Lower leg skin (tissue), 4 donors: ENCODE results near the gene FBXO3. TPM values are rescaled to one million over a fixed set of nuclear protein-coding genes. Genes with fewer than 3 reads are reported as not detected.

ENCODE experiments used
- DNase-seq, 2 donors: peaks; one replicate each; pipeline ENCODE4 v3.0.0-alpha.2; 2019; ENCODE audit warnings: low spot score in 2 of 2
- H3K4me3 ChIP-seq: fragments of 200-600 bp; sonication (generic); 2 replicates; pipeline ENCODE4 v1.5.1; 2017; ENCODE audit warnings: mild to moderate bottlenecking, low read depth; ENCODE audit not compliant: poor library complexity, severe bottlenecking
- POLR2A ChIP-seq, 2 donors: fragments of 450-650 bp; IDR thresholded peaks; one replicate each; pipeline ENCODE4 v1.6.1; 2016 to 2017; ENCODE audit warnings: antibody characterized with exemption in 2 of 2, mild to moderate bottlenecking in 1 of 2, moderate library complexity in 1 of 2
- WGBS, 2 donors: methylation state at CpG; one replicate each; pipeline ENCODE4 v1.1.5; 2018; 5-methylcytosine and 5-hydroxymethylcytosine counted together
- intact Hi-C: fragments of 100-400 bp; cut with DNase I; formaldehyde crosslinking; loops from one replicate; pipeline ENCODE4 v1.15.0; 2023; ENCODE audit warnings: low total_unique reads
- total RNA-seq, 4 donors: library from RNA; depleted of rRNA; stranded (reverse); fragments of >200 nt; gene quantifications; one replicate each; pipeline ENCODE4 v1.1.0, GENCODE V29; 2016
- TF ChIP-seq, protein P1 (sequence below), 3 donors: fragments of 450-650 bp; IDR thresholded peaks; one replicate each; pipeline ENCODE4 v1.5.1; 2016; ENCODE audit warnings: antibody characterized with exemption in 3 of 3, mild to moderate bottlenecking in 3 of 3, moderate library complexity in 2 of 3

FBXO3 gene
- total RNA-seq, 4 donors from 2014 or later, result 36.5 to 52.3 (median 48.0) TPM

DNA sequence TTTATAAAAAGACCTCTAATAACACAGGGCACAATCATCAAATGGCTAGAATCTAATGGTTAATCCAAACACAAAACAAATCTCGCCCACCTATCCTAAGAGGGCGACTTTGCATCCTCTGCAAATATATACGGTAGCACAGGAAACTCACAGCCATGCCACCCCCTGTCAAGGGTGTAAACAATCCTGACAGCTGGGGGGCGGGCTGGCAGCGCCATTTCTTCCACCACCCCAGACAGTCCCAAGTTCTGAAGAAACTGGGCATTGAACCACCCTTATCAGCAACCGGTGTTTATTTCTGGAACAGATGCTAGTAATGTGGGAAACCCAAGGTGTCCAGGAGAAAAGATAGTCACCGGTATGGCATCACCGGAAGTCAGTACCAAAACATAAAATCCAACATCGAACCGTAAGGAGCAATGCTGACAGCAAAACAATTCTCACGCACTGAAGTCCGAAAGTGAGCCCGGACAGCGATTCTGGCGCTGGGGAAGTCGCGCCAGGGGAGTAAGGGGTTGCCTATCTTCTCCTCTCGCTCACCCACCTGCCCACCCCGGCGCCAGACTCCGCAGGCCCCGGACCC, 825 bp downstream of the FBXO3 start:
- H3K4me3 ChIP-seq, result peak overlapping the region; percentile 92
- no peak for DNase-seq
- intact Hi-C loops, result no loop called here
- 6 to 7% methylated on average over 22 of the region's 22 CpGs for WGBS, 2 donors
- TF ChIP-seq, protein P1, sequence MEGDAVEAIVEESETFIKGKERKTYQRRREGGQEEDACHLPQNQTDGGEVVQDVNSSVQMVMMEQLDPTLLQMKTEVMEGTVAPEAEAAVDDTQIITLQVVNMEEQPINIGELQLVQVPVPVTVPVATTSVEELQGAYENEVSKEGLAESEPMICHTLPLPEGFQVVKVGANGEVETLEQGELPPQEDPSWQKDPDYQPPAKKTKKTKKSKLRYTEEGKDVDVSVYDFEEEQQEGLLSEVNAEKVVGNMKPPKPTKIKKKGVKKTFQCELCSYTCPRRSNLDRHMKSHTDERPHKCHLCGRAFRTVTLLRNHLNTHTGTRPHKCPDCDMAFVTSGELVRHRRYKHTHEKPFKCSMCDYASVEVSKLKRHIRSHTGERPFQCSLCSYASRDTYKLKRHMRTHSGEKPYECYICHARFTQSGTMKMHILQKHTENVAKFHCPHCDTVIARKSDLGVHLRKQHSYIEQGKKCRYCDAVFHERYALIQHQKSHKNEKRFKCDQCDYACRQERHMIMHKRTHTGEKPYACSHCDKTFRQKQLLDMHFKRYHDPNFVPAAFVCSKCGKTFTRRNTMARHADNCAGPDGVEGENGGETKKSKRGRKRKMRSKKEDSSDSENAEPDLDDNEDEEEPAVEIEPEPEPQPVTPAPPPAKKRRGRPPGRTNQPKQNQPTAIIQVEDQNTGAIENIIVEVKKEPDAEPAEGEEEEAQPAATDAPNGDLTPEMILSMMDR (IDR thresholded peaks at IDR 0.05), result no peak
- TF ChIP-seq POLR2A (IDR thresholded peaks at IDR 0.05), result no peak

DNA sequence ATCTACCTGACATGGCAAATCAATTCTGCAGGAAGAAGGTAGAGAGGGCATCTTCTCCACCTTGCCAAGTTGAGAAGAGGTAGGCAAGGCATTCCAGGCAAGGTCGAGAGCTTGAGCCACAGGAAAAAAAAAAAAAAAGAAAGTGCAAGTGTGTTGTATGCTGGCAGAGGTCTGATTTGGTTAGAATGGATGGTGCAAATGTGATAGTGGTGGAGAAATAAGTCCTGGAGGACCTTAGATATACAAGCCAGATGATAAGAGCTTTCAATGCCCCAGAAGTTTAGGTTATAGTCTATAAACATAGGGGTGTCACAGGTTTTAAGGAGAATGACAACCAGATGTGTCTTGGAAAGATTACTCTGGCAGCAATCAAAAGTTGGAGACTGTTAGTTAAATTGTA, 1.4 kb downstream of the FBXO3 start:
- WGBS, 2 donors, result 54 to 56% methylated on average over 1 of the region's 1 CpG
- TF ChIP-seq, protein P1 (IDR thresholded peaks at IDR 0.05), result no peak
- no peak for TF ChIP-seq POLR2A (IDR thresholded peaks at IDR 0.05)
- H3K4me3 ChIP-seq, result no peak overlapping the region
- no peak for DNase-seq
- intact Hi-C loops, result no loop called here

DNA sequence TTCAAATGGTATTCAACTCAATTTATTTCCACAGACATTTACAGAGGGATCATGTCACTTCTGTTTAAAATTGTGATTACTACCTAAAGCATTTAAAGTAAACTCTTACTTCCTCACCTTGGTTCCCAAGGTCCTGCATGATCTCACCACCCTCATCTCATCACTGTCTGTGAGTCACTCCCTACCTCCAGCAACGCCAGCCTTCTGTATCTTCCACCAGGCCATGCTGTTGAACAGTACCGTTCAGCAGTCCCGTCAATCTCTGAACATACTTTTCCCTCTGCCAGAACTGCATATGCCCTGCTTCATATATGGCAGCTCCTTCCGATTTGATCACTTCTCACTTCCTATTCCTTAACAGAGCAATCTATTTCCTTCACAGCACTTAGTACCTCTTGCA, 2.0 kb downstream of the FBXO3 start:
- TF ChIP-seq, protein P1 (IDR thresholded peaks at IDR 0.05), result no peak
- TF ChIP-seq POLR2A (IDR thresholded peaks at IDR 0.05), result no peak
- intact Hi-C loops, result no loop called here
- WGBS, 2 donors, result 51 to 62% methylated on average over 4 of the region's 4 CpGs
- no peak overlapping the region for H3K4me3 ChIP-seq
- DNase-seq, result no peak

DNA sequence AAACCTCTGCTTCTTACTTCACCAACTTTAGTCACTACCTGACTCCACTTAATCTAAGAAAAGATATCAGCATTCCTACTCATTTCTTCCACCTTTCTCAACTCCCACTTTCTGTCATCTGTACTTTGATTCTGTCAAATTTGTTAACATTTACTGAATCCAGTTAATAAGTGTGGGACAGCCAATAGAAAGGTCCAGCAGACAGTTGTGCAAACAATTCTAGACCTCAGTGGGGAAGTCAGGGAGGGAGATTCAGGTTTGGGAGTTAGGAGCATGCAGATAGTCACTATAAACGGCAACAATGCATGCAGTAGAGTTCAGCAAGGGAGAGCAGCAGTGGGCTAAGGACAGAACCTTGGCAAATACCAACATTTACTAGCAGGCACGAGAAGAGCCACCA, 4.1 kb downstream of the FBXO3 start:
- DNase-seq, result no peak
- TF ChIP-seq POLR2A (IDR thresholded peaks at IDR 0.05), result no peak
- TF ChIP-seq, protein P1 (IDR thresholded peaks at IDR 0.05), result no peak
- intact Hi-C loops, result no loop called here
- H3K4me3 ChIP-seq, result no peak overlapping the region
- WGBS, 2 donors, result 75 to 77% methylated on average over 2 of the region's 2 CpGs

DNA sequence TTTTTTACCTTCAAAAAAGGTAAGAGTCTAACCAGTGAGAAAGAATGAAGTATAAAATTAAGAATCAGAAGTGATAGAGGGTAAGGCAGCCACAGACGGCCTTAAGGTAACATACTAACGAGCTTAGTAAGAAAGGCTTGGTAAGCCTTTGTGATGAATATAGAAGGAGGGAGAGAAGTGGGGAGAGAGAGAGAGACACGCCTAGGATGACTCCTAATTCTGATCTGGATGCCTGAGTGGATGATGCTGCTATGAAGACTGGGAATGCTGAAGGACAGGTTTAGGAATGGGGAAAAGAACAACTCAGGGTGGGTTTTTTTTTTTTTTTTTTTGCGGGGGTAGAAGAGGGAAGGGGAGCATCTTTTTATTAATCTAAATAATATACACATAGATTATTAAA, 4.8 kb downstream of the FBXO3 start:
- 61 to 66% methylated on average over 4 of the region's 4 CpGs for WGBS, 2 donors
- TF ChIP-seq, protein P1 (IDR thresholded peaks at IDR 0.05), result no peak
- TF ChIP-seq POLR2A (IDR thresholded peaks at IDR 0.05), result no peak
- H3K4me3 ChIP-seq, result no peak overlapping the region
- no peak for DNase-seq
- intact Hi-C loops, result no loop called here

DNA sequence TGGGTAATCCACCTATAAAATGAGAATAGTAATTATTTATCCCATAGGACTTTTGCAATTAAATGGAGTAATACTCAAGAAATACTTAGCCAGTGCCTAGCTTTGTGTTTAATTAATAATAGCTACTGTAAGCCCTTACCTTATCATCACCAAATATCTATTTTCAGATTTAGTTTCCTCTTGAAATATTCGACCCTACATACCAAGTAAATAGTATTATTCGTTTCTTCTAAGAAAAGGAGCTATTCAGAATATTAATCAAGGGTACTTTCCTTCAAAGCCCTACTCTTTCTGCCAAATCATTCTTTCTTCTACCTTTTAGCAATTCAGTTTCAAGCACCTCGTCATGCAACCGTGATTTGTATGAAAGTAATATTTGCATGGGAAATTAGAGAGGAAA, 6.7 kb downstream of the FBXO3 start:
- no peak for DNase-seq
- intact Hi-C loops, result no loop called here
- 92 to 94% methylated on average over 4 of the region's 4 CpGs for WGBS, 2 donors

More for the DNA sequence above, 6.7 kb downstream of the FBXO3 start:
- TF ChIP-seq, protein P1 (IDR thresholded peaks at IDR 0.05), result no peak
- no peak for TF ChIP-seq POLR2A (IDR thresholded peaks at IDR 0.05)
- no peak overlapping the region for H3K4me3 ChIP-seq
